OCI-LY7 (cell line): ENCODE data around the gene CLCA2. TPM values are rescaled to one million over a fixed set of nuclear protein-coding genes. Genes with fewer than 3 reads are reported as not detected.
A peak's percentile ranks its signal among the peaks of the same experiment; 100 is the strongest.

Experiments
- BruUV-seq: library from RNA; stranded (reverse); fragments of 400-500 nt; replicated peaks from 2 replicates; lab custom pipeline; 2021; lab: Mats Ljungman, UMichigan
- CTCF ChIA-PET: fragments of 300-600 bp; sonication (Branson Sonifier 250); formaldehyde crosslinking; loops from one replicate; lab custom pipeline; 2022; ENCODE audit warnings: antibody characterized with exemption; ENCODE audit not compliant: unreplicated experiment; lab: Charles Lee
- POLR2A ChIA-PET: fragments of 300-600 bp; sonication (Branson Sonifier 250); formaldehyde crosslinking; loops from one replicate; lab custom pipeline; 2022; ENCODE audit warnings: antibody characterized with exemption; lab: Charles Lee
- DNase-seq: peaks from one replicate; pipeline ENCODE4 v3.0.0-alpha.2; 2015; ENCODE audit warnings: low spot score
- H2AFZ ChIP-seq: fragments of 200-600 bp; sonication (generic), shearing (Covaris generic); 2 replicates; pipeline ENCODE4 v1.6.1; 2014; ENCODE audit warnings: mild to moderate bottlenecking, antibody characterized with exemption, low read length, moderate library complexity
- H3K27ac ChIP-seq: fragments of 200-600 bp; sonication (generic); 2 replicates; pipeline ENCODE4 v1.5.1; 2014; ENCODE audit warnings: mixed run types, low read depth, mild to moderate bottlenecking, moderate library complexity, low read length, inconsistent platforms; ENCODE audit not compliant: poor library complexity, severe bottlenecking
- H3K36me3 ChIP-seq: fragments of 200-600 bp; sonication (generic); 2 replicates; pipeline ENCODE4 v1.6.1; 2014; ENCODE audit warnings: mild to moderate bottlenecking, antibody characterized with exemption, low read length, moderate library complexity, mixed read lengths; ENCODE audit not compliant: insufficient read depth
- H3K4me1 ChIP-seq: fragments of 200-600 bp; sonication (generic); 2 replicates; pipeline ENCODE4 v1.5.1; 2014; ENCODE audit warnings: mild to moderate bottlenecking, low read length; ENCODE audit not compliant: insufficient read depth, poor library complexity, severe bottlenecking
- H3K4me2 ChIP-seq: fragments of 200-600 bp; sonication (generic); 2 replicates; pipeline ENCODE4 v1.6.1; 2014; ENCODE audit warnings: mild to moderate bottlenecking, low read length
- H3K4me3 ChIP-seq: fragments of 200-600 bp; sonication (generic); 2 replicates; pipeline ENCODE4 v1.5.1; 2014; ENCODE audit warnings: mild to moderate bottlenecking, low read depth, low read length; ENCODE audit not compliant: poor library complexity, severe bottlenecking
- H3K79me2 ChIP-seq: fragments of 200-600 bp; sonication (generic); 2 replicates; pipeline ENCODE4 v1.6.1; 2016; ENCODE audit warnings: low read depth, mild to moderate bottlenecking, low read length, moderate library complexity, mixed read lengths; ENCODE audit not compliant: insufficient read depth
- H3K9me2 ChIP-seq: fragments of 200-600 bp; sonication (generic); 2 replicates; pipeline ENCODE4 v1.6.1; 2016; ENCODE audit warnings: mild to moderate bottlenecking, low read length, mixed read lengths; ENCODE audit not compliant: insufficient read depth
- H3K9me3 ChIP-seq: fragments of 200-600 bp; sonication (generic); 2 replicates; pipeline ENCODE4 v1.6.1; 2014; ENCODE audit warnings: mild to moderate bottlenecking, mixed run types, low read length, mixed read lengths
- H4K20me1 ChIP-seq: fragments of 200-600 bp; sonication (generic); 2 replicates; pipeline ENCODE4 v1.6.1; 2014; ENCODE audit warnings: mild to moderate bottlenecking, antibody characterized with exemption, low read length, moderate library complexity, mixed read lengths; ENCODE audit not compliant: insufficient read depth
- EZH2phosphoT487 ChIP-seq: fragments of 200-600 bp; sonication (generic); IDR thresholded peaks from 2 replicates; pipeline ENCODE4 v1.6.1; 2018; ENCODE audit warnings: low read depth, borderline replicate concordance, mild to moderate bottlenecking, mixed run types, antibody characterized with exemption, low read length, moderate library complexity, mixed read lengths
- intact Hi-C: fragments of 100-400 bp; cut with micrococcal nuclease; formaldehyde crosslinking; loops from one replicate; pipeline ENCODE4 v1.10.0; 2022; ENCODE audit not compliant: unreplicated experiment
- total RNA-seq, 2 experiments: library from RNA; depleted of rRNA in 1 of 2; stranded (reverse); fragments of >200 nt in 1 of 2; shearing (Covaris generic) in 1 of 2; gene quantifications; 2 replicates each; pipeline ENCODE4 v1.2.3, GENCODE V29; 2014 to 2022
- TF ChIP-seq, protein P1 (sequence below): fragments of 200-600 bp; sonication (generic); conservative IDR thresholded peaks from 2 replicates; pipeline ENCODE4 v1.5.1; 2014; ENCODE audit warnings: mild to moderate bottlenecking, antibody characterized with exemption, low read length, moderate library complexity, mixed read lengths

The CLCA2 gene
- total RNA-seq, 2 experiments from 2014 or later: not detected

DNA sequence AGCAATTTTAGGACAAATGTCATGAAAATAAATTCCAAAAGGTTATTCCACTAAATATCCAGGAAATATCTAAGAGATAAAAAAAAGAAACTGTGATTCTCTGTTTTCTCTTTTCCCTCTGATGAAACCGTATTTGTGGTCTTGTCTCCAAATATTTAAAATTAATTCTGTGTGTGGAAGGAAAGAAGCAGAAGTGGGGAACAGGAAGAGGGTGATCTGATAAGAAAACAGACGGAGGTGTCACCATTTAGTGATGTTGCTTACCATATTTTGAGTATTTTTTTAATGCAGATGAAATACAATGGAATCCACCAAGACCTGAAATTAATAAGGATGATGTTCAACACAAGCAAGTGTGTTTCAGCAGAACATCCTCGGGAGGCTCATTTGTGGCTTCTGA lies 74.3 kb downstream of the CLCA2 start:
- H4K20me1 ChIP-seq: no peaks in the 10 kb centered on the region; the same call in 1 of the 2 replicates
- no peaks in the 10 kb centered on the region for H3K4me1 ChIP-seq
- BruUV-seq: no TSS peak
- POLR2A ChIA-PET: no interaction called here
- intact Hi-C loops: no loop called here
- no peak overlapping the region for H3K4me2 ChIP-seq
- TF ChIP-seq EZH2phosphoT487: no peak
- TF ChIP-seq, protein P1, sequence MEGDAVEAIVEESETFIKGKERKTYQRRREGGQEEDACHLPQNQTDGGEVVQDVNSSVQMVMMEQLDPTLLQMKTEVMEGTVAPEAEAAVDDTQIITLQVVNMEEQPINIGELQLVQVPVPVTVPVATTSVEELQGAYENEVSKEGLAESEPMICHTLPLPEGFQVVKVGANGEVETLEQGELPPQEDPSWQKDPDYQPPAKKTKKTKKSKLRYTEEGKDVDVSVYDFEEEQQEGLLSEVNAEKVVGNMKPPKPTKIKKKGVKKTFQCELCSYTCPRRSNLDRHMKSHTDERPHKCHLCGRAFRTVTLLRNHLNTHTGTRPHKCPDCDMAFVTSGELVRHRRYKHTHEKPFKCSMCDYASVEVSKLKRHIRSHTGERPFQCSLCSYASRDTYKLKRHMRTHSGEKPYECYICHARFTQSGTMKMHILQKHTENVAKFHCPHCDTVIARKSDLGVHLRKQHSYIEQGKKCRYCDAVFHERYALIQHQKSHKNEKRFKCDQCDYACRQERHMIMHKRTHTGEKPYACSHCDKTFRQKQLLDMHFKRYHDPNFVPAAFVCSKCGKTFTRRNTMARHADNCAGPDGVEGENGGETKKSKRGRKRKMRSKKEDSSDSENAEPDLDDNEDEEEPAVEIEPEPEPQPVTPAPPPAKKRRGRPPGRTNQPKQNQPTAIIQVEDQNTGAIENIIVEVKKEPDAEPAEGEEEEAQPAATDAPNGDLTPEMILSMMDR: no peak
- H3K9me3 ChIP-seq: no peaks in the 10 kb centered on the region
- H3K36me3 ChIP-seq: peaks cover 3% of the 10 kb centered on the region; the same call in 1 of the 2 replicates
- CTCF ChIA-PET: no interaction called here
- no peak overlapping the region for H2AFZ ChIP-seq
- DNase-seq: no peak
- no peak overlapping the region for H3K4me3 ChIP-seq
- no peak overlapping the region for H3K27ac ChIP-seq
- no peaks in the 10 kb centered on the region for H3K79me2 ChIP-seq
- no peaks in the 10 kb centered on the region for H3K9me2 ChIP-seq

DNA sequence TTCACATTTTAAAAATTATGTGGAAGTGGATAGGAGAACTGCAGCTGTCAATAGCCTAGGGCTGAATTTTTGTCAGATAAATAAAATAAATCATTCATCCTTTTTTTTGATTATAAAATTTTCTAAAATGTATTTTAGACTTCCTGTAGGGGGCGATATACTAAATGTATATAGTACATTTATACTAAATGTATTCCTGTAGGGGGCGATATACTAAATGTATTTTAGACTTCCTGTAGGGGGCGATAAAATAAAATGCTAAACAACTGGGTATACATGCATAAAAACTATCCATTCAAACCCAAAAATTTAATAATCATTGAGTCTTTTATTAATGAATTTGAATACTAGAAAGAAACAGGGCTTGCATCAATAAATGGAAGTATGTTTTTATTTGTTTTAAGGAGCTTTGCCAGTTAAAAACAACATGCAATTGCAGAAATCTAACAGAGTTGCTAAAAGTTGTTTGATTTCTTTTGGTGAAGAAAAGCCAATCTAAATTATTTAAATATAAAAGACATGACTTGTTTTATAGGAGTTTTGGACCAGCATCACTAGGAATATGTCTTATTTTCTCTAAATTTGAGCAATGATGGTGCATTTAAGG lies 76.1 kb downstream of the CLCA2 start:
- H3K4me2 ChIP-seq: no peak overlapping the region
- peak; percentile 91 for DNase-seq
- TF ChIP-seq, protein P1: peak; percentile 100
- no peak for TF ChIP-seq EZH2phosphoT487
- no peaks in the 10 kb centered on the region for H3K79me2 ChIP-seq
- POLR2A ChIA-PET: interaction anchor here (1.0 kb wide), 1 partner anchor 110 kb away, joined by 4 read pairs; no protein-coding TSS in a partner anchor
- H2AFZ ChIP-seq: no peak overlapping the region
- H3K36me3 ChIP-seq: peaks cover 3% of the 10 kb centered on the region; the same call in 1 of the 2 replicates
- H3K27ac ChIP-seq: no peak overlapping the region
- BruUV-seq: no TSS peak
- H3K9me3 ChIP-seq: no peaks in the 10 kb centered on the region
- CTCF ChIA-PET: no interaction called here
- H3K4me1 ChIP-seq: no peaks in the 10 kb centered on the region
- intact Hi-C loops: loop anchor here (1.0 to 5.0 kb wide), 3 partner anchors 120 to 242 kb away; no protein-coding TSS in a partner anchor
- H3K9me2 ChIP-seq: no peaks in the 10 kb centered on the region
- no peak overlapping the region for H3K4me3 ChIP-seq
- H4K20me1 ChIP-seq: no peaks in the 10 kb centered on the region; the same call in 1 of the 2 replicates

DNA sequence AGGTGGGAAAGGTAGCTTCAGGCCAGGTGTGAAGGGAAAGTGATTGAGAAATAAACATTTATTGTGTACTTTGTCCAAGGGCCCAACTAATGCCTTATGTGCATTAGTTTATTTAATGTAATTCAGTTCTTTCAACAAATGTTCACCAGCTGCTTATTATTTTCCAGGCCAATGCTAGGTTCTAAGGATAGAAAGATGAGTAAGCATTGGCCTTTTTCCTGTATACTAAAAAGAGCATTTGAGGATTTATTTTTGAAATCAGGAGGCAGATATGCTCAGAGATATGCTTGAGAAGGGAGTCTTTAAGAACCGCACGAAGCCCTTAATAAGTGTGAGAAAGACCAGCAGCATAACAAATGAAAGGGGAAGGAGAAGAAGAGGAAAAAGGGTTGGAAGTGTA lies 76.7 kb downstream of the CLCA2 start:
- H3K4me3 ChIP-seq: no peak overlapping the region
- no peak overlapping the region for H3K4me2 ChIP-seq
- H2AFZ ChIP-seq: no peak overlapping the region
- no TSS peak for BruUV-seq
- no peak overlapping the region for H3K27ac ChIP-seq
- no peaks in the 10 kb centered on the region for H3K4me1 ChIP-seq
- DNase-seq: no peak
- TF ChIP-seq, protein P1: no peak
- TF ChIP-seq EZH2phosphoT487: no peak
- ChIA-PET POLR2A (interaction anchor here (1.0 kb wide), 1 partner anchor 111 kb away, joined by 4 read pairs; no protein-coding TSS in a partner anchor), CTCF (no interaction called here)
- no peaks in the 10 kb centered on the region for H3K79me2 ChIP-seq
- no peaks in the 10 kb centered on the region for H3K9me3 ChIP-seq
- no peaks in the 10 kb centered on the region for H3K9me2 ChIP-seq
- no peaks in the 10 kb centered on the region; the same call in 1 of the 2 replicates for H4K20me1 ChIP-seq
- intact Hi-C loops: loop anchor here (1.0 to 5.0 kb wide), 3 partner anchors 120 to 242 kb away; no protein-coding TSS in a partner anchor
- H3K36me3 ChIP-seq: peaks cover 3% of the 10 kb centered on the region; the same call in 1 of the 2 replicates
